Hepatocyte (in vitro differentiated cells): ENCODE measurements around the gene VAMP8. TPM values are rescaled to one million over a fixed set of nuclear protein-coding genes. Genes with fewer than 3 reads are reported as not detected.

ENCODE experiments used
- DNase-seq: peaks from one replicate; pipeline ENCODE4 v3.0.0-alpha.2; 2016; ENCODE audit warnings: low spot score
- H2AFZ ChIP-seq: fragments of 200-600 bp; sonication (generic); 2 replicates; pipeline ENCODE4 v1.6.0; 2016; ENCODE audit warnings: antibody characterized with exemption, mild to moderate bottlenecking
- H3K27ac ChIP-seq: fragments of 200-600 bp; sonication (generic); 2 replicates; pipeline ENCODE4 v1.5.1; 2016; ENCODE audit warnings: mild to moderate bottlenecking
- H3K27me3 ChIP-seq: fragments of 200-600 bp; sonication (generic); 2 replicates; pipeline ENCODE4 v1.6.1; 2016
- H3K36me3 ChIP-seq: fragments of 200-600 bp; sonication (generic); replicated peaks from 2 replicates; pipeline ENCODE4 v1.5.1; 2016; ENCODE audit warnings: low read depth; ENCODE audit not compliant: insufficient read depth
- H3K4me1 ChIP-seq: fragments of 200-600 bp; sonication (generic); 2 replicates; pipeline ENCODE4 v1.5.1; 2016; ENCODE audit warnings: mild to moderate bottlenecking, moderate library complexity; ENCODE audit not compliant: insufficient read depth
- H3K4me2 ChIP-seq: fragments of 200-600 bp; sonication (generic); 2 replicates; pipeline ENCODE4 v1.6.0; 2016
- H3K4me3 ChIP-seq: fragments of 200-600 bp; sonication (generic); 2 replicates; pipeline ENCODE4 v1.5.1; 2016; ENCODE audit warnings: mild to moderate bottlenecking
- H3K79me2 ChIP-seq: fragments of 200-600 bp; sonication (generic); 2 replicates; pipeline ENCODE4 v1.6.0; 2017; ENCODE audit warnings: mild to moderate bottlenecking
- H3K9me2 ChIP-seq: fragments of 200-600 bp; sonication (generic); replicated peaks from 2 replicates; pipeline ENCODE4 v1.6.0; 2017; ENCODE audit warnings: mild to moderate bottlenecking; ENCODE audit not compliant: insufficient read depth
- H3K9me3 ChIP-seq: fragments of 200-600 bp; sonication (generic); 2 replicates; pipeline ENCODE4 v1.5.1; 2016; ENCODE audit warnings: low read depth, mild to moderate bottlenecking
- H4K20me1 ChIP-seq: fragments of 200-600 bp; sonication (generic); 2 replicates; pipeline ENCODE4 v1.6.0; 2016; ENCODE audit warnings: mild to moderate bottlenecking; ENCODE audit not compliant: insufficient read depth, poor library complexity, severe bottlenecking
- EZH2 ChIP-seq: fragments of 200-600 bp; sonication (generic); IDR thresholded peaks from 2 replicates; pipeline ENCODE4 v1.6.1; 2016; ENCODE audit warnings: antibody characterized with exemption, mild to moderate bottlenecking, borderline replicate concordance
- EZH2phosphoT487 ChIP-seq: fragments of 200-600 bp; sonication (generic); IDR thresholded peaks from one replicate; pipeline ENCODE4 v1.6.1; 2018; ENCODE audit warnings: antibody characterized with exemption, mild to moderate bottlenecking, low read depth, moderate library complexity; ENCODE audit not compliant: unreplicated experiment, severe bottlenecking
- WGBS: methylation state at CpG from one replicate; pipeline ENCODE4 v1.1.6; 2016; ENCODE audit warnings: low lambda C conversion rate; ENCODE audit errors: missing lambda C conversion rate; 5-methylcytosine and 5-hydroxymethylcytosine counted together
- polyA plus RNA-seq: library from polyadenylated mRNA; unstranded; fragments of >200 nt; fragmentation: Nextera tagmentation; extraction: Ambion mirVana; gene quantifications from 2 replicates; pipeline ENCODE4 v1.2.1, GENCODE V29; 2016
- total RNA-seq: library from RNA; depleted of rRNA; stranded (reverse); fragments of >200 nt; gene quantifications from 2 replicates; pipeline ENCODE4 v1.2.3, GENCODE V29; 2014
- TF ChIP-seq, protein P1 (sequence below): fragments of 200-600 bp; sonication (generic); IDR thresholded peaks from 2 replicates; pipeline ENCODE4 v1.5.1; 2016; ENCODE audit warnings: antibody characterized with exemption, mild to moderate bottlenecking; ENCODE audit not compliant: poor library complexity

Gene VAMP8
- total and polyA plus RNA-seq, 2 experiments from 2014 or later = 50.7 to 213 TPM

DNA sequence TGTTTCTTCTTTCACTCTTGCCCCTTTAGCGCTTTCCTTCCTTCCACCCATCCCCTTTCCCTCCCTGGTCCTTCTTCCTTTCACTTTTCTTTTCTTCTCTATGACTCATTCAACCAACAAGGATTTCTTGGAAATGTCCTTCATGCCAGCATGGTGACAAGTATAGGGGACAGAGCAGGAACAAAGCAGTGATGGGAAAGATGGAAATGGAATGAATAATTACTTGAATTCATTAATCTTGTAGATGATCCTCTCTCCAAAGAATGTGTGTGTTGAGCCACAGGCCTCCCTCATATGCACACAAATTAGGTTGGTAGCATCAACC lies 8.4 kb downstream of the VAMP8 start:
- no peaks in the 10 kb centered on the region for H3K9me3 ChIP-seq
- no peaks in the 10 kb centered on the region for H4K20me1 ChIP-seq
- TF ChIP-seq EZH2phosphoT487 (no peak), EZH2 (no peak)
- TF ChIP-seq, protein P1, sequence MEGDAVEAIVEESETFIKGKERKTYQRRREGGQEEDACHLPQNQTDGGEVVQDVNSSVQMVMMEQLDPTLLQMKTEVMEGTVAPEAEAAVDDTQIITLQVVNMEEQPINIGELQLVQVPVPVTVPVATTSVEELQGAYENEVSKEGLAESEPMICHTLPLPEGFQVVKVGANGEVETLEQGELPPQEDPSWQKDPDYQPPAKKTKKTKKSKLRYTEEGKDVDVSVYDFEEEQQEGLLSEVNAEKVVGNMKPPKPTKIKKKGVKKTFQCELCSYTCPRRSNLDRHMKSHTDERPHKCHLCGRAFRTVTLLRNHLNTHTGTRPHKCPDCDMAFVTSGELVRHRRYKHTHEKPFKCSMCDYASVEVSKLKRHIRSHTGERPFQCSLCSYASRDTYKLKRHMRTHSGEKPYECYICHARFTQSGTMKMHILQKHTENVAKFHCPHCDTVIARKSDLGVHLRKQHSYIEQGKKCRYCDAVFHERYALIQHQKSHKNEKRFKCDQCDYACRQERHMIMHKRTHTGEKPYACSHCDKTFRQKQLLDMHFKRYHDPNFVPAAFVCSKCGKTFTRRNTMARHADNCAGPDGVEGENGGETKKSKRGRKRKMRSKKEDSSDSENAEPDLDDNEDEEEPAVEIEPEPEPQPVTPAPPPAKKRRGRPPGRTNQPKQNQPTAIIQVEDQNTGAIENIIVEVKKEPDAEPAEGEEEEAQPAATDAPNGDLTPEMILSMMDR = no peak
- no peak for DNase-seq
- peaks cover 25% of the 10 kb centered on the region for H3K4me1 ChIP-seq
- no peak overlapping the region for H2AFZ ChIP-seq
- no peaks in the 10 kb centered on the region for H3K79me2 ChIP-seq
- no peak overlapping the region for H3K4me2 ChIP-seq
- H3K27me3 ChIP-seq = no peaks in the 10 kb centered on the region
- H3K9me2 ChIP-seq = no peaks in the 10 kb centered on the region
- H3K4me3 ChIP-seq = no peak overlapping the region
- H3K36me3 ChIP-seq = no peaks in the 10 kb centered on the region
- WGBS = 100% methylated on average over 1 of the region's 1 CpG
- peak overlapping the region; percentile 57 for H3K27ac ChIP-seq

DNA sequence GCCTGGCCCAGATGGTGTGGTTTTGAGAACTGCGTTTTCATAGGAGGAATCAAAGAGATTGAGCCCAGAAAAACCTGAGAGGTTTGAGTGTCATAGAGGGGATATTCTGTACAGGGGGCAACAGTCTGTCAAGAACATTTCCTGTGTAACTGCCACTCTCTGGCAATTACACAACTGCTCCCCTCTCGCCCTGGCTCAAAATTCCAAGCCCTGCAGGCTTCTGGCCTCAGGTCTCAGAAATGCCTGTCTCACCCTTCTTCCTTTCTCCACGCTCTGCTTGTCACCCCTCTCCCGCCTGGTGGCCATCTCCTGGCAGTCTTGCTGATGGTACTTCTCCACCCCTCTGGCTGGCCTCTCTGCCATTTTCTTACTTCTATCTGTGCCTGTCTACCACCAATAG lies 10.8 kb downstream of the VAMP8 start:
- Histone ChIP-seq H3K79me2 (no peaks in the 10 kb centered on the region), H3K9me3 (no peaks in the 10 kb centered on the region), H3K4me3 (no peak overlapping the region), H3K9me2 (no peaks in the 10 kb centered on the region), H3K4me1 (peaks cover 25% of the 10 kb centered on the region), H2AFZ (no peak overlapping the region), H3K27ac (no peak overlapping the region), H3K36me3 (no peaks in the 10 kb centered on the region), H3K4me2 (no peak overlapping the region), H4K20me1 (no peaks in the 10 kb centered on the region), H3K27me3 (no peaks in the 10 kb centered on the region)
- TF ChIP-seq EZH2phosphoT487 (no peak), EZH2 (no peak)
- TF ChIP-seq, protein P1 = no peak
- no peak for DNase-seq
- WGBS = 64% methylated on average over 4 of the region's 4 CpGs

DNA sequence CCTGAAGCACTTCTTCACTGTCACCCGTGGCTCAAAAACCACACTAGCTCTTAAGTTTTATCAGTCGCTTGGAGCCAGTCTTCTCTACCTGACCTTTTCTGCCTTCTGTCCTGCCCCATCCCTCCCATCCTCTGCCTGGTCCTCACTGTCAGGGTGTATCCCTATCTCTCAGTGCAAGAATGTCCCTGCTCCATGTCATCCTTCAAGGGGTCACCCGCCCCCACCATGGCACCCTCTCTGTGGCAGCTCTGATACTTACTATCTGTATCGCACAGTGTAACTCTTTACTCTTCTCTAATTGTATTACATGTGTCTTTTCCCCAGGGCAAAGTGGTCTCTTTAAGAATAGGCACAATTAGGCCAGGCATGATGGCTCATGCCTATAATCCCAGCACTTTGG lies 11.3 kb downstream of the VAMP8 start:
- Histone ChIP-seq H4K20me1 (no peaks in the 10 kb centered on the region), H3K4me3 (no peak overlapping the region), H3K9me2 (no peaks in the 10 kb centered on the region), H3K4me2 (no peak overlapping the region), H3K4me1 (peaks cover 23% of the 10 kb centered on the region), H3K27ac (no peak overlapping the region), H3K79me2 (no peaks in the 10 kb centered on the region), H2AFZ (no peak overlapping the region), H3K27me3 (no peaks in the 10 kb centered on the region), H3K9me3 (no peaks in the 10 kb centered on the region), H3K36me3 (no peaks in the 10 kb centered on the region)
- TF ChIP-seq, protein P1 = no peak
- no peak for TF ChIP-seq EZH2phosphoT487
- no peak for TF ChIP-seq EZH2
- no peak for DNase-seq
- WGBS = 88% methylated on average over 4 of the region's 4 CpGs

DNA sequence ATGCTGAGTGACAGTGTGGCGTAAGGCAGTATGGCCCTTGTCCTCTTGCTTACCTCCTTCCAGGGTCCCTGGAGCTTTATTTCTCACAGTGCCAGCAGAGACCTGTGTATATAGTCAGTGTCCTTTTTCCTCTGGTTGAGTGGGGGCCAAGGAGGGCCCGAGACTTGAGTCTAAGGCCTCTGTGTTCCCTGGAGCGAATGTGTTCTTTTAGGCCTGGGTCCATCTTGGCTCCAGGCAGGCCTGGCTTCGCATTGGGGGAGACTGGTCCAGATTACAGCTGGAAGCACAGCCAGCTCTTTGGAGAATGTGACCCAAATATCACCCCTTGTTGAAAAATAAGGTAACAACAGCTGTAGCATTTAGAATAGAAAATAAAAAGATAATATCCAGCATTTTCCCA lies 11.8 kb downstream of the VAMP8 start:
- Histone ChIP-seq H3K36me3 (no peaks in the 10 kb centered on the region), H3K27ac (peak overlapping the region; percentile 79), H2AFZ (no peak overlapping the region), H3K9me2 (no peaks in the 10 kb centered on the region), H3K27me3 (no peaks in the 10 kb centered on the region), H3K79me2 (no peaks in the 10 kb centered on the region), H3K9me3 (no peaks in the 10 kb centered on the region), H3K4me1 (peaks cover 19% of the 10 kb centered on the region), H3K4me3 (no peak overlapping the region), H3K4me2 (no peak overlapping the region), H4K20me1 (no peaks in the 10 kb centered on the region)
- WGBS = 91% methylated on average over 4 of the region's 4 CpGs
- no peak for DNase-seq
- no peak for TF ChIP-seq EZH2
- no peak for TF ChIP-seq EZH2phosphoT487
- TF ChIP-seq, protein P1 = no peak
